Stimulated activated CD8-positive, alpha-beta memory T cell treated with anti-CD3 and anti-CD28 coated beads, Interleukin-7, amount 100 ng/mL, for 4 hours (primary cell): ENCODE measurements around the gene EXOSC3.
"Not testable (repeated sequence)": the region's sequence is repeated elsewhere in the genome, so short reads cannot be mapped to it uniquely, and the experiment has no call there.

Experiments
- DNase-seq, 2 donors: peaks; one replicate each; pipeline ENCODE4 v3.0.0-alpha.2; 2020; ENCODE audit warnings: low read depth in 2 of 2

Gene EXOSC3

GRCh38 chr9:37775216-37775919 lies 9.5 kb downstream of the EXOSC3 start:
- DNase-seq: no peak

- DNase-seq: no peak
Observed at GRCh38 chr9:37769995-37770394, 14.9 kb downstream of the EXOSC3 start.

- DNase-seq: no peak
Observed at GRCh38 chr9:37769306-37769705, 15.6 kb downstream of the EXOSC3 start.

GRCh38 chr9:37765263-37765662 lies 19.6 kb downstream of the EXOSC3 start:
- not testable (repeated sequence) for DNase-seq

GRCh38 chr9:37761511-37761910 lies 23.4 kb downstream of the EXOSC3 start:
- DNase-seq: no peak

- DNase-seq: no peak
Observed at GRCh38 chr9:37760416-37761161, 24.3 kb downstream of the EXOSC3 start.

GRCh38 chr9:37758747-37759146 lies 26.1 kb downstream of the EXOSC3 start:
- no peak for DNase-seq

GRCh38 chr9:37753489-37754190 lies 31.2 kb downstream of the EXOSC3 start, which contains the start of gene TRMT10B:
TRMT10B (plus strand) TSS chr9:37753805; CDS start chr9:37761932, 8,127 bp downstream.
- DNase-seq: peak; percentile 51 to 73

GRCh38 chr9:37752642-37753488 lies 32.0 kb downstream of the EXOSC3 start:
- DNase-seq: no peak

GRCh38 chr9:37752112-37752511 lies 32.8 kb downstream of the EXOSC3 start:
- DNase-seq: not testable (repeated sequence)

GRCh38 chr9:37751704-37752103 lies 33.2 kb downstream of the EXOSC3 start:
- DNase-seq: not testable (repeated sequence)

GRCh38 chr9:37751186-37751585 lies 33.7 kb downstream of the EXOSC3 start:
- DNase-seq: no peak

- no peak for DNase-seq
Observed at GRCh38 chr9:37749129-37749528, 35.7 kb downstream of the EXOSC3 start.

GRCh38 chr9:37747271-37747753 lies 37.6 kb downstream of the EXOSC3 start:
- peak; percentile 24 to 32 for DNase-seq

GRCh38 chr9:37746448-37747270 lies 38.2 kb downstream of the EXOSC3 start:
- DNase-seq: no peak

GRCh38 chr9:37745970-37746369 lies 38.9 kb downstream of the EXOSC3 start:
- DNase-seq: no peak

- no peak for DNase-seq
Observed at GRCh38 chr9:37740631-37741328, 44.1 kb downstream of the EXOSC3 start.

- no peak for DNase-seq
Observed at GRCh38 chr9:37740128-37740527, 44.7 kb downstream of the EXOSC3 start.

GRCh38 chr9:37739222-37739621 lies 45.6 kb downstream of the EXOSC3 start:
- DNase-seq: no peak

GRCh38 chr9:37732952-37733351 lies 51.9 kb downstream of the EXOSC3 start:
- no peak for DNase-seq
